ENCODE measurements around the gene TGM6.

DNA sequence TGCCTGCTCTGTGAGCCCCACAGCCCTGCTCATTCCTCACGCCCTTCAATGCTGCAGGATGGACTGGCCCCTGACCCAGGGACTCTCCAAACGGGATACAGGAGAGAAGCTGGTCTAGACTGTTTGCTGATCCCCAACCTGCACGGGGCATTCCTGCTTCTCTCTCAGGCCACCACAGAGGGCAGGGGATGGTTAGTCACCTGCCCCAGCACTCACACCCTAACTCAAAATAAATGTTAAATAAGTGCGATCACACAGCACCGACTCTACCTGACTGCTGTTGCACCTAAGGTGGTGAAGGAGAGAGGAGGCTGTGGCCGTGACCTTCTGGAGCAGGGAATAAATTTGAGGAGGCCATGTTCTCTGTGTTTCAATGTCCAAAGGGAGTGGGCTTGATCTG lies 39.9 kb upstream of the TGM6 start:
- TF ChIP-seq, protein P1, sequence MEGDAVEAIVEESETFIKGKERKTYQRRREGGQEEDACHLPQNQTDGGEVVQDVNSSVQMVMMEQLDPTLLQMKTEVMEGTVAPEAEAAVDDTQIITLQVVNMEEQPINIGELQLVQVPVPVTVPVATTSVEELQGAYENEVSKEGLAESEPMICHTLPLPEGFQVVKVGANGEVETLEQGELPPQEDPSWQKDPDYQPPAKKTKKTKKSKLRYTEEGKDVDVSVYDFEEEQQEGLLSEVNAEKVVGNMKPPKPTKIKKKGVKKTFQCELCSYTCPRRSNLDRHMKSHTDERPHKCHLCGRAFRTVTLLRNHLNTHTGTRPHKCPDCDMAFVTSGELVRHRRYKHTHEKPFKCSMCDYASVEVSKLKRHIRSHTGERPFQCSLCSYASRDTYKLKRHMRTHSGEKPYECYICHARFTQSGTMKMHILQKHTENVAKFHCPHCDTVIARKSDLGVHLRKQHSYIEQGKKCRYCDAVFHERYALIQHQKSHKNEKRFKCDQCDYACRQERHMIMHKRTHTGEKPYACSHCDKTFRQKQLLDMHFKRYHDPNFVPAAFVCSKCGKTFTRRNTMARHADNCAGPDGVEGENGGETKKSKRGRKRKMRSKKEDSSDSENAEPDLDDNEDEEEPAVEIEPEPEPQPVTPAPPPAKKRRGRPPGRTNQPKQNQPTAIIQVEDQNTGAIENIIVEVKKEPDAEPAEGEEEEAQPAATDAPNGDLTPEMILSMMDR (IDR thresholded peaks at IDR 0.05), result no peak
- TF ChIP-seq POLR2A (IDR thresholded peaks at IDR 0.05), result no peak

Measured in stomach (tissue), 4 donors.